K562 (cell line): ENCODE data around the gene LY6G6C. TPM values are rescaled to one million over a fixed set of nuclear protein-coding genes. Genes with fewer than 3 reads are reported as not detected.
A peak's percentile ranks its signal among the peaks of the same experiment; 100 is the strongest.

Experiments used
- ATF7 ChIP-seq: fragments of 450-650 bp; IDR thresholded peaks from 2 replicates; pipeline ENCODE4 v1.7.1; 2014; ENCODE audit warnings: mild to moderate bottlenecking, moderate library complexity
- BCL6 ChIP-seq: fragments of 250-450 bp; sonication (Bioruptor Pico); IDR thresholded peaks from 2 replicates; pipeline ENCODE4 v1.4.0; 2020
- BCLAF1 ChIP-seq, 2 experiments: fragments of 450-650 bp in 1 of 2; IDR thresholded peaks; 2 replicates each; pipeline ENCODE4 v1.6.1; 2011 to 2017; ENCODE audit warnings: low read depth in 2 of 2, antibody characterized with exemption in 1 of 2, borderline replicate concordance in 1 of 2, low read length in 1 of 2, mild to moderate bottlenecking in 1 of 2, mixed read lengths in 1 of 2; ENCODE audit not compliant: control insufficient read depth in 1 of 2
- CBX2 ChIP-seq: fragments of 200-600 bp; sonication (generic); IDR thresholded peaks from one replicate; pipeline ENCODE4 v1.6.1; 2012; ENCODE audit warnings: mild to moderate bottlenecking, low read length, inconsistent platforms; ENCODE audit not compliant: insufficient read depth, poor library complexity, severe bottlenecking
- CBX5 ChIP-seq: IDR thresholded peaks from 2 replicates; pipeline ENCODE4 v1.6.1; 2014; ENCODE audit warnings: low read depth, borderline replicate concordance
- CHD1 ChIP-seq: fragments of 200-600 bp; sonication (generic); IDR thresholded peaks from one replicate; pipeline ENCODE4 v1.6.1; 2012; ENCODE audit warnings: mild to moderate bottlenecking, moderate library complexity, low read length, inconsistent platforms
- CXXC5 ChIP-seq: fragments of 250-450 bp; sonication (Bioruptor Pico); IDR thresholded peaks from 2 replicates; pipeline ENCODE4 v1.8.0; 2022; ENCODE audit warnings: inconsistent platforms, mild to moderate bottlenecking, moderate library complexity
- DNMT1 ChIP-seq: fragments of 450-650 bp; IDR thresholded peaks from 2 replicates; pipeline ENCODE4 v1.6.1; 2016; ENCODE audit warnings: antibody characterized with exemption, mild to moderate bottlenecking
- HNRNPK ChIP-seq: fragments of 200-400 bp; formaldehyde crosslinking; IDR thresholded peaks from one replicate; pipeline ENCODE4 v1.6.1; 2018; ENCODE audit warnings: mild to moderate bottlenecking, low read depth, low read length; ENCODE audit not compliant: poor library complexity, severe bottlenecking
- MCM5 ChIP-seq: fragments of 450-650 bp; IDR thresholded peaks from 2 replicates; pipeline ENCODE4 v1.6.1; 2016; ENCODE audit warnings: low read depth
- MEIS2 ChIP-seq: fragments of 450-650 bp; IDR thresholded peaks from 2 replicates; pipeline ENCODE4 v1.6.1; 2014; ENCODE audit warnings: mild to moderate bottlenecking; ENCODE audit not compliant: partially characterized antibody
- NCOA4 ChIP-seq: fragments of 450-650 bp; IDR thresholded peaks from 2 replicates; pipeline ENCODE4 v1.6.1; 2018; ENCODE audit warnings: mild to moderate bottlenecking; ENCODE audit not compliant: partially characterized antibody
- NELFE ChIP-seq: IDR thresholded peaks from 2 replicates; pipeline ENCODE4 v1.6.1; 2011; ENCODE audit warnings: mild to moderate bottlenecking; ENCODE audit not compliant: insufficient read depth, insufficient read length
- OTX1 ChIP-seq: fragments of 450-650 bp; formaldehyde crosslinking; IDR thresholded peaks from 2 replicates; pipeline ENCODE4 v1.4.0; 2022; ENCODE audit warnings: mild to moderate bottlenecking
- RBM15 ChIP-seq: fragments of 200-400 bp; formaldehyde crosslinking; IDR thresholded peaks from 2 replicates; pipeline ENCODE4 v1.6.1; 2018; ENCODE audit warnings: mild to moderate bottlenecking, low read length, moderate library complexity; ENCODE audit not compliant: insufficient read depth
- RBM17 ChIP-seq: fragments of 200-400 bp; formaldehyde crosslinking; IDR thresholded peaks from 2 replicates; pipeline ENCODE4 v1.6.1; 2017; ENCODE audit warnings: low read depth, mild to moderate bottlenecking, low read length, borderline replicate concordance
- SPI1 ChIP-seq: IDR thresholded peaks from 2 replicates; pipeline ENCODE4 v1.6.1; 2011; ENCODE audit warnings: low read depth, low read length, control low read depth, borderline replicate concordance
- ZBED1 ChIP-seq: IDR thresholded peaks from 2 replicates; pipeline ENCODE4 v1.6.1; 2014
- ZNF408 ChIP-seq: fragments of 250-450 bp; sonication (Bioruptor Pico); IDR thresholded peaks from 2 replicates; pipeline ENCODE4 v1.4.0; 2020; ENCODE audit warnings: low read depth, mild to moderate bottlenecking, moderate library complexity
- ZNF431 ChIP-seq: sonication (generic); formaldehyde crosslinking; IDR thresholded peaks from 2 replicates; pipeline ENCODE4 v1.8.0; 2022; ENCODE audit warnings: mild to moderate bottlenecking, missing genetic modification reagents
- ZNF551 ChIP-seq: fragments of 250-450 bp; sonication (Bioruptor Pico); IDR thresholded peaks from 2 replicates; pipeline ENCODE4 v1.5.0; 2021; ENCODE audit warnings: mild to moderate bottlenecking, moderate library complexity
- ZNF764 ChIP-seq: fragments of 250-450 bp; sonication (Bioruptor Pico); IDR thresholded peaks from 2 replicates; pipeline ENCODE4 v1.4.0; 2020; ENCODE audit warnings: low read depth, mild to moderate bottlenecking, moderate library complexity
- ZZZ3 ChIP-seq: fragments of 450-650 bp; IDR thresholded peaks from 2 replicates; pipeline ENCODE4 v1.6.1; 2016; ENCODE audit warnings: antibody characterized with exemption, mild to moderate bottlenecking, moderate library complexity
- polyA plus RNA-seq, 8 experiments: library from polyadenylated mRNA; depleted of rRNA in 4 of 8; stranded (reverse) in 5 of 8; unstranded in 3 of 8; fragments of >200 nt; fragmentation: Nextera tagmentation in 2 of 8; fragmentation: Illumina TruSeq in 1 of 8; extraction: Ambion mirVana in 2 of 8; extraction: Trizol in 1 of 8; gene quantifications; 2 replicates each; pipeline versions ENCODE4 v1.2.1 to v1.2.3, GENCODE V29; 2011 to 2014; ENCODE audit warnings: inconsistent platforms in 1 of 8, missing spikeins in 1 of 8
- total RNA-seq, 7 experiments: library from RNA; depleted of rRNA in 6 of 7; stranded (reverse); fragments of >200 nt in 6 of 7; fragmentation: Illumina TruSeq in 2 of 7; extraction: Trizol in 2 of 7; gene quantifications; 2 replicates each; pipeline versions ENCODE4 v1.2.1 to v1.2.3, GENCODE V29; 2011 to 2021; ENCODE audit warnings: low replicate concordance in 1 of 7
- TF ChIP-seq, protein P1 (sequence below): IDR thresholded peaks from 2 replicates; pipeline ENCODE4 v1.6.1; 2011; ENCODE audit not compliant: insufficient read length; ENCODE audit errors: extremely low read depth
- TF ChIP-seq, protein P2 (sequence below): fragments of 450-650 bp; formaldehyde crosslinking; conservative IDR thresholded peaks from 2 replicates; pipeline ENCODE4 v1.4.0; 2022; ENCODE audit warnings: mild to moderate bottlenecking, missing genetic modification characterization

LY6G6C gene
- total and polyA plus RNA-seq, 9 of the 15 experiments (the other 6 are each of a cell fraction or from before 2014, with no cell fraction given) = 0.06 to 0.20 TPM; not detected in 7

GRCh38 chr6:31680226-31681134 lies 41.1 kb downstream of the LY6G6C start, which contains the start of gene LY6G5C (continued):
- TF ChIP-seq, protein P1, sequence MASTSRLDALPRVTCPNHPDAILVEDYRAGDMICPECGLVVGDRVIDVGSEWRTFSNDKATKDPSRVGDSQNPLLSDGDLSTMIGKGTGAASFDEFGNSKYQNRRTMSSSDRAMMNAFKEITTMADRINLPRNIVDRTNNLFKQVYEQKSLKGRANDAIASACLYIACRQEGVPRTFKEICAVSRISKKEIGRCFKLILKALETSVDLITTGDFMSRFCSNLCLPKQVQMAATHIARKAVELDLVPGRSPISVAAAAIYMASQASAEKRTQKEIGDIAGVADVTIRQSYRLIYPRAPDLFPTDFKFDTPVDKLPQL = no peak
- TF ChIP-seq ZBED1 = no peak
- TF ChIP-seq ZNF764 (CRISPR knock-in tag) = no peak
- TF ChIP-seq CHD1 = no peak
- no peak for TF ChIP-seq MCM5
- no peak for TF ChIP-seq OTX1 (CRISPR knock-in tag)
- TF ChIP-seq SPI1 = peak; percentile 69
- TF ChIP-seq ZZZ3 = no peak
- TF ChIP-seq CXXC5 = peak; percentile 48
- no peak for TF ChIP-seq NELFE
- TF ChIP-seq ATF7 = peak; percentile 67; the same call in 1 of the 2 replicates
- TF ChIP-seq ZNF408 = no peak
- no peak for TF ChIP-seq ZNF431 (CRISPR knock-in tag)
- no peak for TF ChIP-seq ZNF551
- TF ChIP-seq CBX2 = no peak
- no peak for TF ChIP-seq BCLAF1 (IDR thresholded peaks at IDR 0.05; ENCODE audit: borderline replicate concordance in 1 of 2, control insufficient read depth in 1 of 2, low read depth in 2 of 2, low read length in 1 of 2)
- no peak for TF ChIP-seq CBX5
- TF ChIP-seq MEIS2 = no peak
- TF ChIP-seq, protein P2, sequence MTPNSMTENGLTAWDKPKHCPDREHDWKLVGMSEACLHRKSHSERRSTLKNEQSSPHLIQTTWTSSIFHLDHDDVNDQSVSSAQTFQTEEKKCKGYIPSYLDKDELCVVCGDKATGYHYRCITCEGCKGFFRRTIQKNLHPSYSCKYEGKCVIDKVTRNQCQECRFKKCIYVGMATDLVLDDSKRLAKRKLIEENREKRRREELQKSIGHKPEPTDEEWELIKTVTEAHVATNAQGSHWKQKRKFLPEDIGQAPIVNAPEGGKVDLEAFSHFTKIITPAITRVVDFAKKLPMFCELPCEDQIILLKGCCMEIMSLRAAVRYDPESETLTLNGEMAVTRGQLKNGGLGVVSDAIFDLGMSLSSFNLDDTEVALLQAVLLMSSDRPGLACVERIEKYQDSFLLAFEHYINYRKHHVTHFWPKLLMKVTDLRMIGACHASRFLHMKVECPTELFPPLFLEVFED (CRISPR knock-in tag) = no peak
- no peak for TF ChIP-seq DNMT1
- TF ChIP-seq BCL6 = no peak
- no peak for TF ChIP-seq RBM17
- TF ChIP-seq NCOA4 = no peak
- TF ChIP-seq RBM15 = no peak
- TF ChIP-seq HNRNPK = no peak
